Measurements from ENCODE around the gene NDUFS1. TPM values are rescaled to one million over a fixed set of nuclear protein-coding genes. Genes with fewer than 3 reads are reported as not detected.
"Not testable (repeated sequence)": the region's sequence is repeated elsewhere in the genome, so short reads cannot be mapped to it uniquely, and the experiment has no call there.

NDUFS1 gene
- polyA plus RNA-seq (ENCODE audit: insufficient read length in 3 of 3), result 10 to 100 TPM; 79.7 to 88.0 (median 80.7) TPM

DNA sequence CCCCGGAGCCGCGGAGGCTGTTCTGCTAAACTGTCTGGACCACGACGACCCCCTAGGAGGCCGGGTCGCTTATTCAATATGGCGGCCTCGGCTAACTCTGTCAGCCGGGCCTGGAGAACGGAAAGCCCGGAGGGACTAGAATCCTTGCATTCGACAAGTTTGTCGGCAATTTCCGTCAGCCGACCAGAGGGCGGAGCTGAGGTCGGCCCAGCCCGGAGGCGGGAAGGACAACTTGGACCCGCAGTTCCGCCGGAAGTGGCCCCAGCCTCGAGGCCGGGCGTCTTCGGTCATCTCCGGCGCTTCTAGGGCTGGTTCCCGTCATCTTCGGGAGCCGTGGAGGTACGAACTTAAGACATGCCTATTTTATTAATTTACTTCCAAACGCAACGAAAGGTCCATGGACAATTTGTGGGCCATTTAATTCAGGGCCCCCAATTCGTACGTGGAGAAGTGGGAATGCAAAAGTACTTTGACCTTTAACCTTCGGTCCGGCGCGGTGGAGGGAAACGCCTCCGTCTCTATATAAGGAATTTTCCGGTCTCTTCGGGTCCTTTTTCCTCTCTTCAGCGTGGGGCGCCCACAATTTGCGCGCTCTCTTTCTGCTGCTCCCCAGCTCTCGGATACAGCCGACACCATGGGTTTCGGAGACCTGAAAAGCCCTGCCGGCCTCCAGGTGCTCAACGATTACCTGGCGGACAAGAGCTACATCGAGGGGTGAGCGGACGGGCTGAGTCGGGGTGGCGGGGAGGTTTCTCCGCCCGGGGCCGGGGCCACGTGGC lies at the start of gene NDUFS1, which contains the start of gene EEF1B2:
NDUFS1 (minus strand) TSS at position 99 of the 779 bp plus-strand sequence. CDS start 5,766 bp downstream, outside the sequence.
EEF1B2 (plus strand) TSS at position 550 of the 779 bp plus-strand sequence; CDS start at position 635, 85 bp downstream.
- peak; percentile 93 to 98 (median 95) for DNase-seq (ENCODE audit: low read depth in 3 of 3, low spot score in 2 of 3)

- no peak for DNase-seq (ENCODE audit: low read depth in 3 of 3, low spot score in 2 of 3)
Measured at GRCh38 chr2:206208900-206209299, 49.7 kb upstream of the NDUFS1 start.

DNA sequence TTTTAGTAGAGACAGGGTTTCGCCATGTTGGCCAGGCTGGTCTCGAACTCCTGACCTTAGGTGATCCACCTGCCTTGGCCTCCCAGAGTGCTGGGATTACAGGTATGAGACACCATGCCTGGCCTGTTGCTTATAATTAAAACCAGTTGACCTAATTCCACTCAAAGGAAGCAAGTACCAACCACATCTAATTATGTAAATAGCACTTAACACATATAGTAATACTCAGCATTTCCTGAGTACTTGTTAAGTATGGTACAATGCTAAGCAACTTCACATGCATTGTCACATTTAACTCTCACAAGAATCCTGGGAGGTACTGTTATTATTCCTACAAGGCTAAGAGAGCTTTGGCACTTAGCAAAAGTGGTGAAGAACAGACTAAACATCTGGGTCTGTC lies 48.1 kb upstream of the NDUFS1 start:
- not testable (repeated sequence) for DNase-seq (ENCODE audit: low read depth in 3 of 3, low spot score in 2 of 3)

GRCh38 chr2:206204710-206205109 lies 45.5 kb upstream of the NDUFS1 start:
- DNase-seq (ENCODE audit: low read depth in 3 of 3, low spot score in 2 of 3), result no peak

DNA sequence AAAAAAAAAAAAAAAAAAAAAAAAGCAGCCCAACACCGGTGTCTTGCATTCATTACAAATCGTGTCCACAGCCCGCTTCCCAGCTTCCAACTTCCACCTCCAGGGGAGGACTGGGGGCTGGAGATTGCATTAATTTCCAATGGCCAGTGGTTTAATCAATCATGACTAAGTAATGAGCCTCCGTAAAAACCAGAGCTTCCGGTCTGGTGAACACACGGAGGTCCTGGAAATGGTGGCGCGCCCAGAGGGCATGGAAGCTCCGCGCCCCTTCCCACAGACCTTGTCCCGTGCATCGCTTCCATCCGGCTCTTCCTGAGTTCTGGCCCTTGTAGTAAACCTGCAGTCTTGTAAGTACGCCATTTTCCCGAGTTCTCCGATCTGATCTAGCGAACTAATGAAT lies 44.1 kb upstream of the NDUFS1 start:
- DNase-seq (ENCODE audit: low read depth in 3 of 3, low spot score in 2 of 3), result no peak

DNA sequence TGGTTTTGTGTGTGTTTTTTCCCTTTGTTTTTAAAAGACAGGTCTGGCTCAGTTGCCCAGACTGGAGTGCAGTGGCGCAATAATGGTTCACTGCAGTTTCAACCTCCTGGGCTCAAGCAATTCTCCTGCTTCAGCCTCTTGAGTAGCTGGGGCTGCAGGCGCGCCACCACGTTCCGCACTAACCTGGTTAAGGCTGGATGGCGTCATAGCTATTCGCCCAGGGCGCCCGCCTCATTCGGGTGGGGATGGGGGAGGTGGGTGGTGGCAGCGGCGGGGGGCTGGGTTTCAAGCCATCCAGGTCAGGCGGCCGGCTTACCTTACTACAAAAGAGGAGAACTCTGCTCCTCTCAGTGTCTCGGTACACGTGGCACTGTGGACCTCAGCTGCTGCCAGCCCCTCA lies 43.2 kb upstream of the NDUFS1 start:
- no peak for DNase-seq (ENCODE audit: low read depth in 3 of 3, low spot score in 2 of 3)

DNA sequence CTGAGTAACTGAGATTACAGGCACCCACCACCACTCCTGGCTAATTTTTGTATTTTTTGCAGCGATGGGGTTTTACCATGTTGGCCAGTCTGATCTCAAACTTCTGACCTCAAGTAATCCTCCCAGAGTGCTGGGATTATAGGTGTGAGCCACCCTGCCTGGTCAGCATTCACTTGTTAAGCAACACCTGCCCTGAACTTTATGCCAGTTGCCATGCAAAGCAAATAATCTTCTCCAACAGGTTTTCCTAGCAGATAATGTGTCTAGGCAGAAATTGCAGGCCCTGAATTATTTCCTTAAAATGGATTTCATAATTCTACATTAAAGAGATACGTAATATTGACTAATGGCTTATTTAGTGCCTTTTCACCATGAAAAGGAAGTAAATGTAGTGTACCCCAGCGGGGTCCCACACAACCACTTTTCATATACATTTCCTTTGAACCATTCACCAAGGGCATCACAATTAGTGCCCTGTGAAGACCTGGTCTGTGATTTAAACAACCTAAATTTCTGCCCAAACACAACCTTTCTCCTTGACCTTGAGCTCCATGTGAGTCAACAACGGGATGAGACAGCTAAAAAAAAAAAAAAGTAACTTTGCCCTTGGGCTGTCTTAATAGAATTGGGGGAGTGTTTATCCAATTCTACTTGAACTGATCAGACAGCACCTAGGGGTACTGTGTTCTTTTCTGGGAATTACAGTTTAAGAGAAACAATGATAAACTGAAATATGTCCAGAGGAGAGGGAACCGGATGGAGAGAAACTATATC lies 42.0 kb upstream of the NDUFS1 start:
- DNase-seq (ENCODE audit: low read depth in 3 of 3, low spot score in 2 of 3), result no peak

DNA sequence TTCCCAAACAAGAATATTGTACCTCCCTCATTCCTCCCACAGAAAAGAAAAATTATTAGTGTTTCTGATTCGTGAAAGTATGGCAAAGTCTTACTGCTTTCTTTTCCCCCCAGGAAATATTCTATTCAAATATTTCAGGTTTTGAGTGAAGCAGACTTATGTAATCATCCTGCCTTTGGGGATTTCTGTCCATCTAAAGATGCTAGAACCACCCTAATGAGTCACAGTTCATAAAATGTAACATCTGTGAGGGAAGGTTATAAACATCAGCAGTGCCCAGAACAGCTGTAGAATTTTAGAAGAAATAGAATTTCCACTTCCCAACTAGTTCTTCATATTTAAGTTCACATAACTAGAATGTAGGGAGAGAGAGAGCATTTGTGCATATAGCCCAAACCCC lies 39.4 kb upstream of the NDUFS1 start:
- DNase-seq (ENCODE audit: low read depth in 3 of 3, low spot score in 2 of 3), result no peak

GRCh38 chr2:206193671-206194357 lies 34.6 kb upstream of the NDUFS1 start:
- DNase-seq (ENCODE audit: low read depth in 3 of 3, low spot score in 2 of 3), result no peak

DNA sequence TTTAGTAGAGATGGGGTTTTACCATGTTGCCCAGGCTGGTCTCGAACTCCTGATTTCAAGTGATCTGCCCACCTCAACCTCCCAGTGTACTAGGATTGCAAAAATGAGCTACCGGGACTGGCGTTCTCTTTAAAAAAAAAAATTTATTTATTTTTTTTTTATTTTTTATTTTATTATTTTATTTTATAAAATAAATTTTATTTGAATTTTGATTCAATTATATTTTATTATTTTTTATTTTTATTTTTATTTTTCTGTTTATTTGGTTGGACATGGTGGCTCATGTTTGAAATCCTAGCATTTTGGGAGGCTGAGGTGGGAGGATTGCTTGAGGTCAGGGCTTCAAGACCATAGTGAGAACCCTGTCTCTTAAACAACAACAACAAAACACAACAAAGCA lies 32.9 kb upstream of the NDUFS1 start:
- no peak for DNase-seq (ENCODE audit: low read depth in 3 of 3, low spot score in 2 of 3)

DNA sequence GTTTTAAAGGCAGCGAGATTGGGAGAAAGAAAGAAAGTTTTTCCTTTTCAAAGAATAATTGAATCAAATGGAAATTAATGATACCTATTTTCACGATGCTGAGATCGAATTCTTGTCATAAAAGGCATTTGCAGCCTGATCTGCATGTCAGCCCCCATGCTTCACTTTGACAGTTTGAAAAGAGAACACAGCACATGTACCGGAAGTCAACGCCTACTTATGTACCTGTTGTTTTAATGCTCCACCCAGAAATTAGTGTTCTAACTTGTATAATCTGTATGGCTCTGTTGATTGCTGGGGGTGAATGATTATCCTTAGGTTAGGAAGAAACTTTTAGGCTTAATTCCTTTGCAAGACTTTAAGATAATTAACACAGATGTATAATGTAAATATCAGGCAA lies 31.4 kb upstream of the NDUFS1 start:
- no peak for DNase-seq (ENCODE audit: low read depth in 3 of 3, low spot score in 2 of 3)

- DNase-seq (ENCODE audit: low read depth in 3 of 3, low spot score in 2 of 3), result no peak
Measured at GRCh38 chr2:206190111-206190510, 30.9 kb upstream of the NDUFS1 start.

DNA sequence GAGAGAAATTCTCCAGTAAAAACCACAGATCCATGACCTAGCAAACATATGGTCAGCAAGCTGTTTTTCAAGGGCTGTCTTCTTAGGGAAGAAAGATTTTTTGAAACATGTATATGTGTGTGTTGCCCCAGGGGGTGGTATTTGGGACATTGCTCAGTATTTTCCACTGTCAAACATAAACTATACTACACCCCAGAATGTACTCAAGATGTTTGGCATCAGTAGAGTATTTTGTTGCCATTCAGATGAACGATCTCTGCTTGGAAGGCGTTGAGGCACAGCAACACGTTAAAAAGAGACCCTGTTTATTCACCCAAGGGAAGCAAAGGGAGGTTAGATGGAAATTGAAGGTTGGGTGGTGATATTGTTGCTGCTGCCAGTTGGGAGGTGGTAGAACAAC lies 30.4 kb upstream of the NDUFS1 start:
- DNase-seq (ENCODE audit: low read depth in 3 of 3, low spot score in 2 of 3), result no peak

DNA sequence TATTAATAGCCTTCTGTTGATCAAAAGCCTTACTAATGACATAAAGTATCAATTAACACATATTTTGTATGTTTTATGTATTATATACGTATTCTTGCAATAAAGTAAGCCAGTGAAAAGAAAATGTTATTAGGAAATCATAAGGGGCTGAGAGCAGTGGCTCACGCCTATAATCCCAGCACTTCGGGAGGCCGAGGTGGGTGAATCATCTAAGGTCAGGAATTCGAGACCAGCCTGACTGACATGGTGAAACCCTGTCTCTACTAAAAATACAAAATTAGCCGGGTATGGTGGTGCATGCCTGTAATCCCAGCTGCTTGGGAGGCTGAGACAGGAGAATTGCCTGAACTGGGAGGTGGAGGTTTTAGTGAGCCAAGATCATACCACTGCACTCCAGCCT lies 22.3 kb upstream of the NDUFS1 start:
- DNase-seq (ENCODE audit: low read depth in 3 of 3, low spot score in 2 of 3), result not testable (repeated sequence)

- DNase-seq (ENCODE audit: low read depth in 3 of 3, low spot score in 2 of 3), result peak in 1 of 3 donors; percentile 7
Measured at GRCh38 chr2:206176901-206177300, 17.7 kb upstream of the NDUFS1 start.

DNA sequence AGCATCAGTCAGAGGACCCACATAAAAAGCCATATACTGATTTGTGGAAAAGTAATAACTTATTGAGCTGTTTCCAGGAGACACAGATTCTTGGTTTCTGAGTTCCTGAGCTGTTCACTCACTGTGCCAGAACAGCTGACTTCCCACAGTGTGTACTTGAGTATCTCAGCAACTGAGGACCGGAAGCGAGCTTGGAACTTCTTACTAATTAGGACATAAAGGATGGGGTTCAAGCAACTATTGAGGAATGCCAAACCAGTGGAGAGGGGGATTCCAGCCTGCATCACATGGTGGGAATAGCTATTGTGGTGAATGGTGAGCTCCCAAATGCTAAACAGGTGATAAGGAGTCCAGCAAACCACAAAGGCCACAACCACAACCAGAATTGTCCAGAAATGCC lies 16.9 kb upstream of the NDUFS1 start:
- no peak for DNase-seq (ENCODE audit: low read depth in 3 of 3, low spot score in 2 of 3)

DNA sequence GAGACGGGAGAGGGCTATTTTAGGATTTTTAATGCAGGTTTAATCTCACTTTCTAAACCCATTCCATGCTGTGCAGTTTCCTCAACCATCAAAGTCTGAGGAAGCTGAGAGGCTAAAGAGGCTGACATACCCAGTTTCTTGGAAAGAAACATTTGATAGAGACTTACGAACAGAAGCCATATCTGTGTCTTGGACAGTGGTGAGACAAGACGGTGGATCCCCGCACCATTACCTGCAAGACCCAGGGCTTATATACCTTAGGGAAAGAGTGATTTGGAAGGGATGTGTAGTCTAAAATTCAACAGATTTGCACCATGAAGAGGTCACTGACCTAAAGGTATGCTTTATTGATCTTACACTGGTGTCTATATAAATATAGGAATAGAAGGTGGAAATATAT lies 13.9 kb upstream of the NDUFS1 start:
- DNase-seq (ENCODE audit: low read depth in 3 of 3, low spot score in 2 of 3), result no peak

GRCh38 chr2:206171624-206172397 lies 12.6 kb upstream of the NDUFS1 start:
- not testable (repeated sequence) for DNase-seq (ENCODE audit: low read depth in 3 of 3, low spot score in 2 of 3)

- not testable (repeated sequence) for DNase-seq (ENCODE audit: low read depth in 3 of 3, low spot score in 2 of 3)
Measured at GRCh38 chr2:206168230-206168629, 9.0 kb upstream of the NDUFS1 start.

DNA sequence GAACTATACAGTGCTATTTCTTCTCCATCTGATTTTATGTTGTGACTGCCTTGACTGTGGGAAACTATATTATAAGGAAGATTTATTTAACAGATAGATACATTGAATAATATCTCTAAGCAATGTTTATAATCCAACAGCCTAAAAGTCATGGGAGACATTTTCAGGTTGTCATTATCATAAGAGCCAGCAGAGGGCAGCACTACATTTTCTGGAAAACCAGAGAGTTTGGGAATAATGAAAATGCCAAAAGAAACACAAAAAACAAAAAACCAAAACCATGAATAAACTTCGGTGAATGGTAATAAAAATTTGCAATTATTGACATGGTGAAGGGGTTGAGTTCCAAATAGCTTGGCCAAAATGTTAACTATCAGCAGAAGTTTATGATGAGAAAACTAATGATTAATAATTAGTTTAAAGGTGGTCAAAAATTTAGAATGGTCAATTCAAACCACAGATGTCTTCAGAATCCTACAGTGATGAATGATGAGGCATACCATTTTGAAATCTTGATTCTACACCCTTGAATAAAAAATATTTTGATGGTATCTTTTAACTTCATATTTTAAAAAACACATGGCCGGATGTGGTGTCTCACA lies 5.1 kb upstream of the NDUFS1 start:
- peak; percentile 20 to 48 (median 43) for DNase-seq (ENCODE audit: low read depth in 3 of 3, low spot score in 2 of 3)

Data from right renal cortex interstitium (tissue), 3 donors.